B cell (primary cell): ENCODE measurements around the gene TBK1. TPM values are rescaled to one million over a fixed set of nuclear protein-coding genes. Genes with fewer than 3 reads are reported as not detected.

Source experiments
- ATAC-seq: fragments of 200-7000 bp; cut with Tn5 transposase; one replicate; pipeline ENCODE4 v1.10.0; 2021; ENCODE audit warnings: low read depth, mild to moderate bottlenecking, moderate number of reproducible peaks, moderate library complexity
- CTCF ChIA-PET: fragments of 350-600 bp; sonication (Branson Sonifier 250); formaldehyde crosslinking; loops from one replicate; lab custom pipeline; 2021; ENCODE audit warnings: antibody characterized with exemption, inconsistent platforms; lab: Charles Lee
- POLR2A ChIA-PET: fragments of 350-600 bp; sonication (Branson Sonifier 250); formaldehyde crosslinking; loops from one replicate; lab custom pipeline; 2021; ENCODE audit warnings: antibody characterized with exemption; lab: Charles Lee
- DNase-seq: peaks from one replicate; pipeline ENCODE4 v3.0.0; 2013
- H2AFZ ChIP-seq: 2 replicates; pipeline ENCODE4 v1.6.1; 2012; ENCODE audit warnings: mild to moderate bottlenecking, low read depth, low read length; ENCODE audit not compliant: insufficient read depth, poor library complexity, severe bottlenecking
- H3K27ac ChIP-seq, 2 donors: 1 replicate in 1 of 2; 2 replicates in 1 of 2; pipeline ENCODE4 v1.5.1; 2012 to 2013; ENCODE audit warnings: low read length in 2 of 2, mild to moderate bottlenecking in 2 of 2, moderate library complexity in 1 of 2
- H3K27me3 ChIP-seq, 4 experiments: fragments of 200-600 bp in 1 of 4; sonication (generic) in 1 of 4; replicated peaks in 1 of 4; 1 replicate in 2 of 4; 2 replicates in 2 of 4; pipeline versions ENCODE4 v1.6.1 to v1.7.0; 2013 to 2016; ENCODE audit warnings: low read length in 3 of 4, mild to moderate bottlenecking in 2 of 4, mixed read lengths in 1 of 4, moderate library complexity in 1 of 4; ENCODE audit not compliant: insufficient read depth in 4 of 4, control insufficient read depth in 3 of 4; ENCODE audit errors: control extremely low read depth in 1 of 4
- H3K36me3 ChIP-seq, 2 experiments: replicated peaks in 1 of 2; 1 replicate in 1 of 2; 2 replicates in 1 of 2; pipeline versions ENCODE4 v1.6.1 to v1.7.1; 2013; ENCODE audit warnings: low read length in 1 of 2; ENCODE audit not compliant: insufficient read depth in 2 of 2, control insufficient read depth in 1 of 2; ENCODE audit errors: control extremely low read depth in 1 of 2, extremely low read depth in 1 of 2
- H3K4me1 ChIP-seq, 2 donors: fragments of 200-600 bp in 1 of 2; sonication (generic) in 1 of 2; 1 replicate in 1 of 2; 2 replicates in 1 of 2; pipeline versions ENCODE4 v1.5.1 to v1.6.1; 2013 to 2017; ENCODE audit warnings: low read length in 2 of 2; ENCODE audit not compliant: control insufficient read depth in 2 of 2, insufficient read depth in 2 of 2
- H3K4me2 ChIP-seq: replicated peaks from 2 replicates; pipeline ENCODE3; 2012; ENCODE audit warnings: mild to moderate bottlenecking, low read depth, low read length; ENCODE audit not compliant: poor library complexity, severe bottlenecking
- H3K4me3 ChIP-seq, 5 experiments: fragments of 200-600 bp in 1 of 5; sonication (generic) in 1 of 5; 1 replicate in 3 of 5; 2 replicates in 2 of 5; pipeline versions ENCODE4 v1.5.1 to v1.7.0; 2011 to 2016; ENCODE audit warnings: low read length in 4 of 5, mild to moderate bottlenecking in 4 of 5, low read depth in 2 of 5, control low read depth in 1 of 5, moderate library complexity in 1 of 5; ENCODE audit not compliant: insufficient read depth in 1 of 5; ENCODE audit errors: control extremely low read depth in 1 of 5, extremely low read depth in 1 of 5
- H3K79me2 ChIP-seq: fragments of 200-600 bp; sonication (generic); one replicate; pipeline ENCODE4 v1.6.0; 2016; ENCODE audit warnings: low read length; ENCODE audit not compliant: control insufficient read depth, insufficient read depth
- H3K9ac ChIP-seq: fragments of 200-600 bp; sonication (generic); 2 replicates; pipeline ENCODE4 v1.6.1; 2017; ENCODE audit warnings: mild to moderate bottlenecking, low read length, moderate library complexity
- H3K9me3 ChIP-seq, 3 donors: one replicate each; pipeline versions ENCODE4 v1.6.1 to v1.7.1; 2013; ENCODE audit warnings: low read length in 2 of 3; ENCODE audit not compliant: control insufficient read depth in 2 of 3, insufficient read depth in 1 of 3; ENCODE audit errors: control extremely low read depth in 1 of 3
- H4K20me1 ChIP-seq: 2 replicates; pipeline ENCODE4 v1.6.0; 2012; ENCODE audit warnings: mild to moderate bottlenecking, low read length; ENCODE audit not compliant: insufficient read depth, control insufficient read depth, poor library complexity, severe bottlenecking
- H3K27ac Mint-ChIP-seq: one replicate; pipeline ENCODE4 v1.8.0; 2021; ENCODE audit warnings: mixed read lengths
- H3K27me3 Mint-ChIP-seq: one replicate; pipeline ENCODE4 v1.8.0; 2021; ENCODE audit warnings: mixed read lengths
- H3K4me1 Mint-ChIP-seq: one replicate; pipeline ENCODE4 v1.8.0; 2021; ENCODE audit warnings: mixed read lengths
- H3K4me3 Mint-ChIP-seq: one replicate; pipeline ENCODE4 v1.8.0; 2021; ENCODE audit warnings: mixed read lengths
- H3K9me3 Mint-ChIP-seq: one replicate; pipeline ENCODE4 v1.8.0; 2022; ENCODE audit warnings: mixed read lengths; ENCODE audit not compliant: insufficient read depth
- CTCF ChIP-seq: fragments of 200-600 bp; IDR thresholded peaks from one replicate; pipeline ENCODE4 v1.8.0; 2022; ENCODE audit warnings: antibody characterized with exemption, mild to moderate bottlenecking
- EZH2 ChIP-seq: IDR thresholded peaks from 2 replicates; pipeline ENCODE4 v1.6.1; 2012; ENCODE audit warnings: borderline replicate concordance, low read depth, mild to moderate bottlenecking, moderate library complexity, low read length; ENCODE audit not compliant: insufficient read depth, poor library complexity, severe bottlenecking
- WGBS: methylation state at CpG from one replicate; pipeline ENCODE4 v1.1.5; 2013; ENCODE audit warnings: missing lambda C conversion rate; ENCODE audit not compliant: insufficient coverage; 5-methylcytosine and 5-hydroxymethylcytosine counted together
- intact Hi-C: fragments of 100-400 bp; cut with micrococcal nuclease; formaldehyde crosslinking; loops from one replicate; pipeline ENCODE4 v1.10.0; 2022
- polyA plus RNA-seq: library from polyadenylated mRNA; depleted of rRNA; stranded (reverse); fragments of >200 nt; gene quantifications from 2 replicates; pipeline ENCODE4 v1.2.3, GENCODE V29; 2012
- total RNA-seq, 2 donors: library from RNA; stranded (reverse); fragments of 120-200 nt in 1 of 2; gene quantifications; 1 replicate in 1 of 2; 2 replicates in 1 of 2; pipeline versions ENCODE4 v1.2.3 to v1.2.4, GENCODE V29; 2013 to 2022

The TBK1 gene
- total and polyA plus RNA-seq, 2 donors (not counting 1 experiment from before 2014, with no cell fraction given) = 10.4 to 46.9 TPM

GRCh38 chr12:64494998-64495729, 43.2 kb downstream of the TBK1 start:
- POLR2A ChIA-PET = no interaction called here
- intact Hi-C loops = no loop called here
- H3K4me3 ChIP-seq = no peak overlapping the region

More at GRCh38 chr12:64494998-64495729, 43.2 kb downstream of the TBK1 start:
- Histone ChIP-seq H4K20me1 (no peaks in the 10 kb centered on the region), H3K36me3 (peaks cover 11 to 63% of the 10 kb centered on the region in 2 experiments), H3K9ac (no peak overlapping the region), H3K4me2 (no peak overlapping the region), H3K27me3 (no peaks in the 10 kb centered on the region), H3K4me1 (no peaks in the 10 kb centered on the region), H3K9me3 (no peaks in the 10 kb centered on the region), H3K79me2 (no peaks in the 10 kb centered on the region), H2AFZ (no peak overlapping the region), H3K27ac (no peak overlapping the region)
- WGBS = 100% methylated on average over 2 of the region's 5 CpGs
- CTCF ChIA-PET = interaction anchor here (0.6 to 0.7 kb wide), 2 partner anchors 19 to 203 kb away, joined by 3 read pairs; no protein-coding TSS in a partner anchor
- H3K27me3 Mint-ChIP-seq = no peaks in the 10 kb centered on the region
- no peaks in the 10 kb centered on the region for H3K9me3 Mint-ChIP-seq
- no peak overlapping the region for H3K4me3 Mint-ChIP-seq
- DNase-seq (no peak), ATAC-seq (no peak)
- no peak overlapping the region for H3K27ac Mint-ChIP-seq
- no peak for TF ChIP-seq CTCF
- no peak for TF ChIP-seq EZH2
- H3K4me1 Mint-ChIP-seq = no peaks in the 10 kb centered on the region
